GM23338 (cell line): ENCODE measurements around the gene PARP14. TPM values are rescaled to one million over a fixed set of nuclear protein-coding genes. Genes with fewer than 3 reads are reported as not detected.

Source experiments
- ATAC-seq: fragments of 200-7000 bp; cut with Tn5 transposase; 3 replicates; pipeline ENCODE4 v1.9.1; 2020
- DNase-seq: peaks from one replicate; pipeline ENCODE4 v3.0.0-alpha.2; 2015; ENCODE audit warnings: low spot score
- H2AFZ ChIP-seq: fragments of 200-600 bp; sonication (generic); 2 replicates; pipeline ENCODE4 v1.8.0; 2016; ENCODE audit warnings: antibody characterized with exemption, mild to moderate bottlenecking, moderate library complexity
- H3F3A ChIP-seq: fragments of 200-600 bp; sonication (generic); replicated peaks from 2 replicates; pipeline ENCODE4 v1.8.0; 2017; ENCODE audit warnings: antibody characterized with exemption, mixed run types, low read depth
- H3K27ac ChIP-seq: fragments of 200-600 bp; sonication (generic); 2 replicates; pipeline ENCODE4 v1.6.1; 2016; ENCODE audit warnings: low read depth
- H3K27me3 ChIP-seq: fragments of 200-600 bp; sonication (generic); 2 replicates; pipeline ENCODE4 v1.8.0; 2016; ENCODE audit warnings: mild to moderate bottlenecking, mixed run types, moderate library complexity; ENCODE audit not compliant: insufficient read depth
- H3K36me3 ChIP-seq: fragments of 200-600 bp; sonication (generic); 2 replicates; pipeline ENCODE4 v1.8.0; 2016; ENCODE audit warnings: mild to moderate bottlenecking; ENCODE audit not compliant: insufficient read depth
- H3K4me1 ChIP-seq: fragments of 200-600 bp; sonication (generic); 2 replicates; pipeline ENCODE4 v1.8.0; 2016; ENCODE audit warnings: mild to moderate bottlenecking, moderate library complexity; ENCODE audit not compliant: insufficient read depth
- H3K4me2 ChIP-seq: fragments of 200-600 bp; sonication (generic); 2 replicates; pipeline ENCODE4 v1.7.1; 2017; ENCODE audit warnings: mixed run types
- H3K4me3 ChIP-seq: fragments of 200-600 bp; sonication (generic); 2 replicates; pipeline ENCODE4 v1.6.1; 2016; ENCODE audit warnings: mixed run types
- H3K79me2 ChIP-seq: fragments of 200-600 bp; sonication (generic); replicated peaks from 2 replicates; pipeline ENCODE4 v1.8.0; 2017; ENCODE audit warnings: mild to moderate bottlenecking; ENCODE audit not compliant: insufficient read depth
- H3K9me2 ChIP-seq: fragments of 200-600 bp; sonication (generic); 2 replicates; pipeline ENCODE4 v1.8.0; 2017; ENCODE audit not compliant: insufficient read depth
- H4K20me1 ChIP-seq: fragments of 200-600 bp; sonication (generic); replicated peaks from 2 replicates; pipeline ENCODE4 v1.8.0; 2017; ENCODE audit warnings: mild to moderate bottlenecking; ENCODE audit not compliant: insufficient read depth
- H3K27ac Mint-ChIP-seq: 2 replicates; pipeline ENCODE4 v1.8.0; 2020; ENCODE audit warnings: inconsistent platforms, mild to moderate bottlenecking, moderate library complexity, mixed read lengths
- H3K27me3 Mint-ChIP-seq: 3 replicates; pipeline ENCODE4 v1.8.0; 2022; ENCODE audit warnings: low read depth, mild to moderate bottlenecking, moderate library complexity, mixed read lengths, inconsistent platforms; ENCODE audit not compliant: insufficient read depth, poor library complexity
- H3K36me3 Mint-ChIP-seq: 3 replicates; pipeline ENCODE4 v1.8.0; 2021; ENCODE audit warnings: low read depth, mild to moderate bottlenecking, inconsistent platforms, moderate library complexity, mixed read lengths
- H3K4me1 Mint-ChIP-seq: 3 replicates; pipeline ENCODE4 v1.8.0; 2020; ENCODE audit warnings: mild to moderate bottlenecking, inconsistent platforms, mixed read lengths
- H3K4me3 Mint-ChIP-seq: 3 replicates; pipeline ENCODE4 v1.8.0; 2021; ENCODE audit warnings: moderate library complexity, mild to moderate bottlenecking, inconsistent platforms, mixed read lengths
- H3K9me3 Mint-ChIP-seq: 3 replicates; pipeline ENCODE4 v1.8.0; 2020; ENCODE audit warnings: moderate library complexity, mild to moderate bottlenecking, inconsistent platforms, mixed read lengths
- CREB1 ChIP-seq: fragments of 250-450 bp; sonication (Bioruptor Pico); IDR thresholded peaks from 2 replicates; pipeline ENCODE4 v1.5.0; 2020; ENCODE audit warnings: low read depth, mild to moderate bottlenecking, moderate library complexity
- EZH2 ChIP-seq: fragments of 200-600 bp; sonication (generic); IDR thresholded peaks from one replicate; pipeline ENCODE4 v1.8.0; 2017; ENCODE audit warnings: antibody characterized with exemption, mild to moderate bottlenecking, low read depth; ENCODE audit not compliant: unreplicated experiment
- NANOG ChIP-seq: IDR thresholded peaks from 2 replicates; pipeline ENCODE4 v1.6.1; 2016; ENCODE audit warnings: antibody characterized with exemption, borderline replicate concordance
- POLR2AphosphoS5 ChIP-seq: IDR thresholded peaks from 2 replicates; pipeline ENCODE4 v1.6.1; 2016; ENCODE audit warnings: antibody characterized with exemption, low read depth
- REST ChIP-seq: IDR thresholded peaks from one replicate; pipeline ENCODE4 v1.6.1; 2018; ENCODE audit warnings: antibody characterized with exemption; ENCODE audit not compliant: unreplicated experiment
- ZNF331 ChIP-seq: fragments of 250-450 bp; sonication (Bioruptor Pico); IDR thresholded peaks from 2 replicates; pipeline ENCODE4 v1.5.0; 2020; ENCODE audit warnings: low read depth, mild to moderate bottlenecking, moderate library complexity
- ZNF462 ChIP-seq: fragments of 250-450 bp; sonication (Bioruptor Pico); IDR thresholded peaks from 2 replicates; pipeline ENCODE4 v1.5.0; 2020; ENCODE audit warnings: mild to moderate bottlenecking, moderate library complexity
- polyA plus RNA-seq: library from polyadenylated mRNA; unstranded; fragments of >200 nt; fragmentation: Nextera tagmentation; extraction: Ambion mirVana; gene quantifications from 2 replicates; pipeline ENCODE4 v1.2.1, GENCODE V29; 2016
- total RNA-seq: library from RNA; depleted of rRNA; stranded (reverse); fragments of >200 nt; shearing (Covaris generic); gene quantifications from 2 replicates; pipeline ENCODE4 v1.2.3, GENCODE V29; 2014

PARP14 gene
- total and polyA plus RNA-seq, 2 experiments from 2014 or later, result 7.8 to 26.0 TPM

GRCh38 chr3:122691195-122691594 is 10.6 kb downstream of the PARP14 start (continued):
- TF ChIP-seq REST, result no peak
- no peak for TF ChIP-seq ZNF462 (CRISPR knock-in tag)
- no peak for TF ChIP-seq POLR2AphosphoS5

GRCh38 chr3:122692674-122693073 is 12.0 kb downstream of the PARP14 start:
- Histone ChIP-seq H3K4me1 (no peaks in the 10 kb centered on the region), H3K79me2 (no peaks in the 10 kb centered on the region), H3K36me3 (peaks cover 3% of the 10 kb centered on the region), H3K27me3 (no peaks in the 10 kb centered on the region), H3K4me2 (no peak overlapping the region), H3K4me3 (no peak overlapping the region), H3K9me2 (no peaks in the 10 kb centered on the region), H2AFZ (no peak overlapping the region), H4K20me1 (no peaks in the 10 kb centered on the region), H3F3A (no peaks in the 10 kb centered on the region), H3K27ac (no peak overlapping the region)
- H3K27ac Mint-ChIP-seq, result no peak overlapping the region
- H3K27me3 Mint-ChIP-seq, result peaks cover 2% of the 10 kb centered on the region
- no peaks in the 10 kb centered on the region for H3K4me1 Mint-ChIP-seq
- no peak for ATAC-seq
- DNase-seq, result no peak
- H3K36me3 Mint-ChIP-seq, result peaks cover 9% of the 10 kb centered on the region; the same call in 2 of the 3 replicates
- no peak overlapping the region for H3K4me3 Mint-ChIP-seq
- no peaks in the 10 kb centered on the region for H3K9me3 Mint-ChIP-seq
- TF ChIP-seq ZNF331 (CRISPR knock-in tag), result no peak
- TF ChIP-seq NANOG, result no peak
- no peak for TF ChIP-seq REST
- TF ChIP-seq CREB1, result no peak
- no peak for TF ChIP-seq EZH2
- TF ChIP-seq POLR2AphosphoS5, result no peak
